PC-9 (cell line): ENCODE measurements around the gene BCAS3.

Experiments
- CTCF ChIP-seq: fragments of 200-600 bp; sonication (generic); conservative IDR thresholded peaks from 2 replicates; pipeline ENCODE4 v1.6.1; 2017; ENCODE audit warnings: mixed run types, antibody characterized with exemption, mild to moderate bottlenecking, moderate library complexity
- EZH2 ChIP-seq: fragments of 200-600 bp; sonication (generic); IDR thresholded peaks from 2 replicates; pipeline ENCODE4 v1.8.0; 2017; ENCODE audit warnings: antibody characterized with exemption, low read depth

- TF ChIP-seq CTCF (no peak), EZH2 (no peak)
Observed at GRCh38 chr17:61412860-61413660, 735.4 kb downstream of the BCAS3 start.
